ENCODE measurements around the gene OR2B2. TPM values are rescaled to one million over a fixed set of nuclear protein-coding genes. Genes with fewer than 3 reads are reported as not detected.

The OR2B2 gene
- polyA plus RNA-seq, 1 donor: not detected

GRCh38 chr6:27867051-27867944, 44.9 kb downstream of the OR2B2 start:
- WGBS (ENCODE audit: insufficient coverage, low lambda C conversion rate): 11% methylated on average over 3 of the region's 45 CpGs
- H3K27me3 ChIP-seq (ENCODE audit: control insufficient read depth, insufficient read depth, low read length): no peaks in the 10 kb centered on the region
- no peaks in the 10 kb centered on the region for H3K36me3 ChIP-seq (ENCODE audit: control insufficient read depth, insufficient read depth, low read length)
- H3K4me3 ChIP-seq (ENCODE audit: low read length): peak overlapping the region; percentile 88
- H3K27ac ChIP-seq (ENCODE audit: low read length): peak overlapping the region; percentile 59
- DNase-seq: peak; percentile 79 to 87
- H3K4me1 ChIP-seq (ENCODE audit: control insufficient read depth, insufficient read depth, low read length): peaks cover 11% of the 10 kb centered on the region
- no peaks in the 10 kb centered on the region for H3K9me3 ChIP-seq (ENCODE audit: control insufficient read depth, low read depth, low read length)

DNA sequence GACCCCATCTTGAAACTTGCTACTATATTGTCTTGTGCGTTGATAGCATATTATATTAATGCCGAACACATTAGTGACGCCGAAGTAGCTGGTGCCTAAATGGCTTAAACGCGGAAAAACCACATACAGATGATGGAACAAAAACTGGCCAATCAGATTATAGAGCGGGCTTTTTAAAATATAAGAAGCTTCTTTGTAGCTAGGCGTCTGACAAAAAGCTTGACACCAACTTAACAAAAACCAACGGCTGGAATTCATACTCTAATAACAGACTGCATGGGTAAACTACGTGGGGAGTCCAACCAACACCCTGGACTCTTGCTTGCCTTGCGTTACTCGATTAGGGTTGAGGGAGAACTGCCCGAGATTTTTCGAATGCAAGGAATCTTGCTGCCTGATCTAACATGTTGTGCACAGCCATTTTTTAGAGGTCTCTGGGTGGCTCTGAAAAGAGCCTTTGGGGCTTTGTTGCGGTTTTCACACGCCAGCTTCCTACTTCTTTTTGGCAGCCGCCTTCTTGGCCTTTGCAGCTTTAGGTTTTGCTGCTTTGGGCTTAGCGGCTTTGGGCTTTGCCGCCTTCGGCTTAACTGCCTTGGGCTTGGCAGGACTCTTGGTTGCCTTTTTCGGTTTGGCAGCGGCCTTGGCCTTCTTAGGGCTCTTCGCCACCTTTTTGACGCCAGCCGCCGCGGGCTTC, 45.7 kb downstream of the OR2B2 start:
- peak in 1 of 2 donors; percentile 58 for DNase-seq

DNA sequence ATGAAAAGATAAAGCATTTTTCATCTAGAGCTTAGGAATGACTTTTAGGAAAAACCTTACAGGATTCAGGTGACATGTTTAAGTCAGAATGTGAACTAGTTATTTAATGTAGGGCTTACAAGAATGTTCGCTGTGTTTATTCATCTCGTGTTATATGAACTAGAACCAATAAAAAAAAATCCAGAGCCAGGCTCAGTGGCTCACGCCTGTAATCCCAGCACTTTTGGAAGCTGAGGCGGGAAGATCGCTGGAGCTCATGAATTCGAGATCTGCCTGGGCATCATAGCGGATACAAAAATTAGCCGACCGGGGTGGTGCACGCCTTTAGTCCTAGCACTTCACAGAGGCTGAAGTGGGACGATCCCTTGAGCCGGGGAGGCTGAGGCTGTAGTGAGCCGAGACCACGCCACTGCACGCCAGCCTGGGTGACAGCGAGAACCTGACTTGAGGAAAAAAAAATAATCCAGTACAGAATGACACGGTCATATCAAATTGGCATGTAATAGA, 46.3 kb downstream of the OR2B2 start:
- Histone ChIP-seq H3K9me3 (ENCODE audit: control insufficient read depth, low read depth, low read length) (no peaks in the 10 kb centered on the region), H3K36me3 (ENCODE audit: control insufficient read depth, insufficient read depth, low read length) (no peaks in the 10 kb centered on the region), H3K27me3 (ENCODE audit: control insufficient read depth, insufficient read depth, low read length) (no peaks in the 10 kb centered on the region), H3K4me1 (ENCODE audit: control insufficient read depth, insufficient read depth, low read length) (peaks cover 6% of the 10 kb centered on the region), H3K27ac (ENCODE audit: low read length) (peak overlapping the region; percentile 87), H3K4me3 (ENCODE audit: low read length) (peak overlapping the region; percentile 88)
- WGBS (ENCODE audit: insufficient coverage, low lambda C conversion rate): no CpG with 5 or more reads among the region's 17 CpGs
- DNase-seq: peak in 1 of 2 donors; percentile 55

More for the DNA sequence above, 45.7 kb downstream of the OR2B2 start:
- Histone ChIP-seq H3K9me3 (ENCODE audit: control insufficient read depth, low read depth, low read length) (no peaks in the 10 kb centered on the region), H3K4me1 (ENCODE audit: control insufficient read depth, insufficient read depth, low read length) (peaks cover 7% of the 10 kb centered on the region), H3K4me3 (ENCODE audit: low read length) (peak overlapping the region; percentile 88), H3K27ac (ENCODE audit: low read length) (peak overlapping the region; percentile 59), H3K36me3 (ENCODE audit: control insufficient read depth, insufficient read depth, low read length) (no peaks in the 10 kb centered on the region), H3K27me3 (ENCODE audit: control insufficient read depth, insufficient read depth, low read length) (no peaks in the 10 kb centered on the region)
- 0% methylated on average over 1 of the region's 27 CpGs for WGBS (ENCODE audit: insufficient coverage, low lambda C conversion rate)

- Histone ChIP-seq H3K4me3 (ENCODE audit: low read length) (peak overlapping the region; percentile 88), H3K27me3 (ENCODE audit: control insufficient read depth, insufficient read depth, low read length) (no peaks in the 10 kb centered on the region), H3K4me1 (ENCODE audit: control insufficient read depth, insufficient read depth, low read length) (peaks cover 6% of the 10 kb centered on the region), H3K27ac (ENCODE audit: low read length) (peak overlapping the region; percentile 87), H3K9me3 (ENCODE audit: control insufficient read depth, low read depth, low read length) (no peaks in the 10 kb centered on the region), H3K36me3 (ENCODE audit: control insufficient read depth, insufficient read depth, low read length) (no peaks in the 10 kb centered on the region)
- 8% methylated on average over 2 of the region's 58 CpGs for WGBS (ENCODE audit: insufficient coverage, low lambda C conversion rate)
- peak; percentile 95 to 98 for DNase-seq
These were observed 47.0 kb downstream of the OR2B2 start for GRCh38 chr6:27864906-27865849.

- Histone ChIP-seq H3K27ac (ENCODE audit: low read length) (peak overlapping the region; percentile 87), H3K4me1 (ENCODE audit: control insufficient read depth, insufficient read depth, low read length) (peaks cover 6% of the 10 kb centered on the region), H3K9me3 (ENCODE audit: control insufficient read depth, low read depth, low read length) (no peaks in the 10 kb centered on the region), H3K4me3 (ENCODE audit: low read length) (peak overlapping the region; percentile 88), H3K27me3 (ENCODE audit: control insufficient read depth, insufficient read depth, low read length) (no peaks in the 10 kb centered on the region), H3K36me3 (ENCODE audit: control insufficient read depth, insufficient read depth, low read length) (no peaks in the 10 kb centered on the region)
- no CpG with 5 or more reads among the region's 51 CpGs for WGBS (ENCODE audit: insufficient coverage, low lambda C conversion rate)
- peak; percentile 12 to 55 for DNase-seq
These were observed 48.0 kb downstream of the OR2B2 start for GRCh38 chr6:27863962-27864905.

DNA sequence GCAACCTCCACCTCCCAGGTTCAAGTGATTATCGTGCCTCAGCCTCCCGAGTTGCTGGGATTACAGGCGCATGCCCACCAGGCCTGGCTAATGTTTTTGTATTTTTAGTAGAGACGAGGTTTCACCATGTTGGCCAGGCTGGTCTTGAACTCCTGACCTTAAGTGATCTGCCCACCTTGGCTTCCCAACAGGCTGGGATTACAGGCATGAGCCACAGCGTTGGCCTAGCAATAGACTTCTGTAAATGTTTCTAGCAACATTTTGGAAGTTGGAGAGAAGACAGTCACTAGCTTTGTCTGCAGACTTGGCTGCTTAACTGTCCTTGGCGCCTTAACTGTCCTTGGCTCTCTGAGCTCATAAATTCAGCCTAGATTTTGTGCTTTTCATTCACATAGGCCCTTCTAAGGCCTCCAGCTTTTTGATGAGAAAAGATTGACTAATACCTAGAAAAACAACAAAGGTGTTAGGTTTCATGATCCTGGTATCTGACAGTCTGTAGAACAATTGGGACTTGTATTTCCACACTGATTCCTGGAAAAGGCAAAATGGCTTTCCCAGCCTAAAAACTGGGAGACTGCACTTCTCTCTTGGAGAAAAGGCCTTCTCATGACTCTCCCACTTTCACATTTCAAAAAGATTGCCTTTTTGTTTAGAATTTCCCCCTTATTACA, 49.7 kb downstream of the OR2B2 start:
- H3K27ac ChIP-seq (ENCODE audit: low read length): no peak overlapping the region

GRCh38 chr6:27861861-27862260, 50.3 kb downstream of the OR2B2 start:
- Histone ChIP-seq H3K4me3 (ENCODE audit: low read length) (no peak overlapping the region), H3K4me1 (ENCODE audit: control insufficient read depth, insufficient read depth, low read length) (peaks cover 5% of the 10 kb centered on the region), H3K9me3 (ENCODE audit: control insufficient read depth, low read depth, low read length) (no peaks in the 10 kb centered on the region), H3K27me3 (ENCODE audit: control insufficient read depth, insufficient read depth, low read length) (no peaks in the 10 kb centered on the region), H3K27ac (ENCODE audit: low read length) (no peak overlapping the region), H3K36me3 (ENCODE audit: control insufficient read depth, insufficient read depth, low read length) (no peaks in the 10 kb centered on the region)
- DNase-seq: no peak

More for the DNA sequence above, 49.7 kb downstream of the OR2B2 start:
- H3K4me1 ChIP-seq (ENCODE audit: control insufficient read depth, insufficient read depth, low read length): peaks cover 6% of the 10 kb centered on the region
- H3K36me3 ChIP-seq (ENCODE audit: control insufficient read depth, insufficient read depth, low read length): no peaks in the 10 kb centered on the region
- no peak overlapping the region for H3K4me3 ChIP-seq (ENCODE audit: low read length)
- no peak for DNase-seq
- 100% methylated on average over 1 of the region's 6 CpGs for WGBS (ENCODE audit: insufficient coverage, low lambda C conversion rate)
- no peaks in the 10 kb centered on the region for H3K9me3 ChIP-seq (ENCODE audit: control insufficient read depth, low read depth, low read length)
- no peaks in the 10 kb centered on the region for H3K27me3 ChIP-seq (ENCODE audit: control insufficient read depth, insufficient read depth, low read length)

GRCh38 chr6:27861276-27861840, 50.8 kb downstream of the OR2B2 start:
- Histone ChIP-seq H3K27ac (ENCODE audit: low read length) (no peak overlapping the region), H3K4me3 (ENCODE audit: low read length) (no peak overlapping the region), H3K9me3 (ENCODE audit: control insufficient read depth, low read depth, low read length) (no peaks in the 10 kb centered on the region), H3K36me3 (ENCODE audit: control insufficient read depth, insufficient read depth, low read length) (no peaks in the 10 kb centered on the region), H3K4me1 (ENCODE audit: control insufficient read depth, insufficient read depth, low read length) (no peaks in the 10 kb centered on the region), H3K27me3 (ENCODE audit: control insufficient read depth, insufficient read depth, low read length) (no peaks in the 10 kb centered on the region)
- DNase-seq: no peak
- WGBS (ENCODE audit: insufficient coverage, low lambda C conversion rate): no CpG with 5 or more reads among the region's 2 CpGs

Measured in large intestine (tissue), 3 donors.